RCC 7860 (cell line): ENCODE data around the gene EFNA4.

ENCODE experiments used
- DNase-seq: peaks from one replicate; pipeline ENCODE4 v3.0.0-alpha.2; 2015; ENCODE audit warnings: low spot score
- FAIRE-seq: peaks from 2 replicates; lab custom pipeline; 2012; peaks lifted over from hg19 to GRCh38; lab: Jason Lieb, UNC

The EFNA4 gene

DNA sequence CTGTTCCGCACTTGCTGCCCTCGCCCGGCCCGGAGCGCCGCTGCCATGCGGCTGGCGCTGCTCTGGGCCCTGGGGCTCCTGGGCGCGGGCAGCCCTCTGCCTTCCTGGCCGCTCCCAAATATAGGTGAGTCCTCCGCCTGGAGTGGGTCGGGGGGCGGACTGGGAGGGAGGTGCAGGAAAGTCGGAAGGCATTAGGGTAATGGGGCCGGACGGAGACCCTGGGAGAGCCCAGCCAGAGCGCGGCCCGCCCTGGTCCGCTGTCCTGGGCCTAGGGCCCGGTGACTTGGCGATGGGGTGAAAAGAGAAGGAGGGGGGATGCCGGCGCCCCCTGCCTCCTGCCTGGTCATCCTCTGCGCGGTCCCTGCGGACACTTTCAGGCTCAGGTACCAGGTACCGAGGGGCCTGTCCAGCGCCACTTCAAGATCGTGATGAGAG lies 12.2 kb upstream of the EFNA4 start:
- FAIRE-seq: no peak
- no peak for DNase-seq

DNA sequence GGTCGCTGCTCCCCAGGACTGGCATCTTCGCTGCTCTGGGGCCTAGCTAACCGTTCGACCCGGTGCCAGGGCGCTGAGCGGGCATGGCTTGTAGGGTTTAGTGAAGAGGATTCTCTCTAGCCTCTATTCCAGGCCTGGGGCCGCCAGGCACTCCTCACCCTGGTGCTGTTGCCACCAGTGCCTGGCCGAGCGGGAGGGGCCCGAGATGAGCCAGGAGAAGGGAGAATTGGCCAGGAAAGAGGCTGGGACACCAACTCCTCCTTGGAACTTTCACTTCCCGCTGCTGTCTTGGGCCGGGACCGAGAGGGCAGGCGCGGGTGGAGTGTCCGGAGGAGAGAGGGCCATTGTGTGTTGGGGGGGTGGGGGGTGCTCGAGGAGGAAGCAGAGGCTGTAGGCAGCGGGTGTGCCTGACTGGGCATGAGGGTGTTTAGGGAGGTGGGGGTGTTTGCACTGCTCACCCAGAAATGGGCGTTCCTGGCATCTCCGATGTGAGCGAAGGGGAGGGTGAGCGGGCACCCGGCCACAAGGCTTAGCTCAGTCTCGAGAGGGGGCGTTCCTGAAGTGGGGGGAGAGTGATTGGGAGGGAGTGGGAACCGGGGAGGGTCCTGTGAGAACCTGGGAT lies 11.7 kb upstream of the EFNA4 start:
- FAIRE-seq: no peak
- peak; percentile 14 for DNase-seq

DNA sequence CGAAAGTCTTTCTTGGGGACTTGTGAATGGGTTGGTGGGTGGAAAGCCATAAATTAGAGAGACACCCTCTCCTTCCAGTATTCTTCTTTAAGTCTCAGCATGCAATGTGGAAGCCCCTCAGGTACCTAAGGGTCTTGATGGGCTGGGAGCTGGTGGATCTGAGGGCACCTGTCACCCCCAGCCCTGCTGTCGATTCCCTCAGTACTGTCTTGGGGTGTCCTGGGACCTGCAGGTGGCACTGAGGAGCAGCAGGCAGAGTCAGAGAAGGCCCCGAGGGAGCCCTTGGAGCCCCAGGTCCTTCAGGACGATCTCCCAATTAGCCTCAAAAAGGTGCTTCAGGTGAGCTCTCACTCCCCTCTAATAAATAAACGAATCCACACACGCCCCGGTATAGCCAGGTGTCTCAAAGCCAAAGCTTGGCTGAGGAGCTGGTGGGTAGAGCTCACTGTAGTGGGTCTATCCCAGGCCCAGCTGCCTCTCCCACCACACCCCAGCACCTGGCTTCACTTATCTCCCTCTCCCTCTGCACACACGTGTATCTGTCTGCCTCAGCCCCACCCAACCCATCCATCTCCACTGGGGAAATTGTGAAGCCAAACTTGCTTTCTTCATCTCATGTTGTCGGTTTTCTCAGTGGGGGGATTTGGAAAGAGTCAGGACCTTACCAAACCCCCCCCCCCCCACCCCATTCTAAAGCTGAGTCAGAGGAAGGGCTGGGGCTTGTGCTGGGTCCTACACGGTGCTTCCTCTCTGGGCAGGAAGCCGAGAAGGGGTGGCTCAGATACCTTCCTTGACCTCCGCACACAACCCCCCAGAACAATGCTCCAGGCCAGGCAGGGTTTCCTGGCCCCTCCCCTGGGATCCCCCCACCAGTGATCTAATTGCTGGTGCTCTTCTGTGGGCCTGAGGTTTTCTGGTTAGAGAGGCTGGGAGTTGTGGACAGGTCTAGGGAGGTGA lies 10.8 kb upstream of the EFNA4 start:
- FAIRE-seq (no peak), DNase-seq (no peak)

DNA sequence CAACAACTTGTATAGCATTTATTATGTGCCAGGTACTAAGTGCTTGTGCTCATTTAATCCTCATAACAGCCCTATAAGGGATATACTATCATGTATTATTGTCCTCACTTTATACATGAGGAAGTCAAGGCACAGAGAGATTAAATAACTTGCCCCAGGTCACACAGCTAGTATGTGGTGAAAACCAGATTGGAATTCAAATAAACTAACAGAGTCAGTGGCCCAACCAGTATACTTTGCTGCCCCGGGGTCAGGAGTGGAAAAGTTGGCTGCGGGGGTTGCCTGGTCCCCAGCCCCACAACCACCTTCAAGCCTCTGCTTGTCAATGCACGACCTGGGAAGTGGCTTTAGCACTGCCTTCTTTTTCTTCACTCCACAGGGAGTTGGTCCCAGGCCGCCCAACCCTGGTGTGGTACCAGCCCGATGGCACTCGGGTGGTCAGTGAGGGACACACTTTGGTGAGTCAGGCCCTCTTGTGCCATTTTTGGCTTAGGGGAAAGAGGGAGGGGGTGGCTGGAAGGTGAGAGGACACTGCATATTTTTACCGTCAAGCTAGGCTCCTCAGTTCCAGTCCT lies 9.9 kb upstream of the EFNA4 start:
- DNase-seq (no peak), FAIRE-seq (no peak)

DNA sequence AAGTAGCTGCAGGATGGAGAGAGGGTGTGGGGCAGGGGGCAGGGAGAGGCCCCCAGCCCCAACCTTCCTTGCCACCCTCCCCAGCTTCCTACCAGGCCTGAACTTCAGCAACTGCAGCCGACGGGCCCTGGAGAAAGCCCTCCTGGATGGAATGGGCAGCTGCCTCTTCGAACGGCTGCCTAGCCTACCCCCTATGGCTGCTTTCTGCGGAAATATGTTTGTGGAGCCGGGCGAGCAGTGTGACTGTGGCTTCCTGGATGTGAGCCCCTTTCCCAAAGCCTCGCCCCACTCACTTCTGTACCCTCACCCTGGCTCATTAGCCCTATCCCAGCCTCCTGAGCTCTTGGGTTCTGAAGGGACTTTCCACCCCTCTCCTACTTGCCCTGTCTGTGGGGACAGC lies 6.4 kb upstream of the EFNA4 start:
- no peak for DNase-seq
- no peak for FAIRE-seq

DNA sequence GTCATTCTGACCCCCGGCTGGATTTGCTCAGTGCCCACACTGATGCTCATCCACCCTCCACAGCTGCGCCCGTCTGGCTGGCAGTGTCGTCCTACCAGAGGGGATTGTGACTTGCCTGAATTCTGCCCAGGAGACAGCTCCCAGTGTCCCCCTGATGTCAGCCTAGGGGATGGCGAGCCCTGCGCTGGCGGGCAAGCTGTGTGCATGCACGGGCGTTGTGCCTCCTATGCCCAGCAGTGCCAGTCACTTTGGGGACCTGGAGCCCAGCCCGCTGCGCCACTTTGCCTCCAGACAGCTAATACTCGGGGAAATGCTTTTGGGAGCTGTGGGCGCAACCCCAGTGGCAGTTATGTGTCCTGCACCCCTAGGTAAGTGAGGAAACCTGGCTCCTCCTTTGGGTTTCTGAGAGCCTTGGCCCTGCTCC lies 5.7 kb upstream of the EFNA4 start:
- FAIRE-seq: no peak
- DNase-seq: no peak

DNA sequence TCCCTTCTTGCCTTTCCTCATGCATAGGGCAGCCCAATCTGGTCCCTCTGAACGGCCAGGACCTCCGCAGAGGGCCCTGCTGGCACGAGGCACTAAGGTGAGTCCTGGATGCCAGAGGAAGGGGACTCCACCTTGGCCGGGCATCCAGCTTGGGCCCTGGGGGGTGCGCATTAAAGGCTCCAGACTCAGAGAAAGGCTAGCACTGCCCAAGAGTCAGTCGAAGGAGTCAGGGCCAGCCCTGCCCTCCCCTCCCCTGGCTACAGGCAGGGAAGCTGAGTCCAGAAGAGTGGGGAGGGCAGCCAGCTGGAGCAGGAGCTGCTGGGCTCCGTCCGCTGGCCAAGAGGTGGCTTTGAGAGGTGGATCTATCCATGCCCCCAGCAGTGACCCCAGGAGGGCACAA lies 2.8 kb upstream of the EFNA4 start:
- DNase-seq (no peak), FAIRE-seq (no peak)

DNA sequence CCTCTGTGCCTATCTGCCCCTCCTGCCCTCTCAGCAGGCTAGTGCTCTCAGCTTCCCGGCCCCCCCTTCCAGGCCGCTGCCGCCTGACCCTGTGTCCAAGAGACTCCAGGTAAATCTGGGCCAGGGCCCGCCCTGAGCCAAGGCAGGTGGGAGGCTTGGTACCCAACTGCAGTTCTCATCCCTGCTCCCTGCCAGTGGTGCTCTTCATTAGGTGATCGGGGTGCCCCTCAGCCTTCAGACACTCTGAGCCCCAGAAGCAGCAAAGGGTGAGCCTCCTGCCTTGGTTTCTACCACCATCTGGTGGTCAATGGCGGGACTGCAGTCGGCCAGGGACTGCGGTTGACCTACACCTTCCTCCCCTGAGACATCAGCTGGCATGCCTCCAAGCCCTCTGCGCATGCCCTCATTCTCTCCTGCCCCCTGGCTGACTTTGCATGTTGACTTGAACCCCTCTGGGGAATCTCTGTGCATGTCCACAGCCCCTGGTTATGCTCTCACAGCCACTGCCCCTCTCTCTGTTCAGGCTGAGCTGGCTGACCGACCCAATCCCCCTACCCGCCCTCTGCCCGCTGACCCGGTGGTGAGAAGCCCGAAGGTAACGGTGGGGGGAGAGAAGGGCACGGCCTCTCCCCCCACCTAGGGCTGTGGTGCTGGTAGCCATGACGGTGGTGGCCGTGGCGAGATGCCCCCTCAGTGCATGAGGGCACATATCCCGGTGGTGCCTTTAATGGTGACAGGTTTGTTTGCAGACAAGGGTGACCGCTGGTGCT lies 2.0 kb upstream of the EFNA4 start:
- FAIRE-seq (peak; percentile 45), DNase-seq (peak; percentile 77)

DNA sequence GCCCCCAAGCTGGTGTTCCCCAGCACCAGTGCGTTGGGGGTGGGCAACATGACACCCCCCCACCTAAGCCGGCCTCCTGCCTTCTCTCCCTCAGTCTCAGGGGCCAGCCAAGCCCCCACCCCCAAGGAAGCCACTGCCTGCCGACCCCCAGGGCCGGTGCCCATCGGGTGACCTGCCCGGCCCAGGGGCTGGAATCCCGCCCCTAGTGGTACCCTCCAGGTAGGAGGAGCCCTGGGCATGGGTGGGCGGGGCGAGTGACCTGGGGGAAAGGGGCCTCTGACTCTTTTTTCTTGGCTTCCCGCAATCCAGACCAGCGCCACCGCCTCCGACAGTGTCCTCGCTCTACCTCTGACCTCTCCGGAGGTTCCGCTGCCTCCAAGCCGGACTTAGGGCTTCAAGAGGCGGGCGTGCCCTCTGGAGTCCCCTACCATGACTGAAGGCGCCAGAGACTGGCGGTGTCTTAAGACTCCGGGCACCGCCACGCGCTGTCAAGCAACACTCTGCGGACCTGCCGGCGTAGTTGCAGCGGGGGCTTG lies 1.3 kb upstream of the EFNA4 start:
- FAIRE-seq: no peak
- no peak for DNase-seq

DNA sequence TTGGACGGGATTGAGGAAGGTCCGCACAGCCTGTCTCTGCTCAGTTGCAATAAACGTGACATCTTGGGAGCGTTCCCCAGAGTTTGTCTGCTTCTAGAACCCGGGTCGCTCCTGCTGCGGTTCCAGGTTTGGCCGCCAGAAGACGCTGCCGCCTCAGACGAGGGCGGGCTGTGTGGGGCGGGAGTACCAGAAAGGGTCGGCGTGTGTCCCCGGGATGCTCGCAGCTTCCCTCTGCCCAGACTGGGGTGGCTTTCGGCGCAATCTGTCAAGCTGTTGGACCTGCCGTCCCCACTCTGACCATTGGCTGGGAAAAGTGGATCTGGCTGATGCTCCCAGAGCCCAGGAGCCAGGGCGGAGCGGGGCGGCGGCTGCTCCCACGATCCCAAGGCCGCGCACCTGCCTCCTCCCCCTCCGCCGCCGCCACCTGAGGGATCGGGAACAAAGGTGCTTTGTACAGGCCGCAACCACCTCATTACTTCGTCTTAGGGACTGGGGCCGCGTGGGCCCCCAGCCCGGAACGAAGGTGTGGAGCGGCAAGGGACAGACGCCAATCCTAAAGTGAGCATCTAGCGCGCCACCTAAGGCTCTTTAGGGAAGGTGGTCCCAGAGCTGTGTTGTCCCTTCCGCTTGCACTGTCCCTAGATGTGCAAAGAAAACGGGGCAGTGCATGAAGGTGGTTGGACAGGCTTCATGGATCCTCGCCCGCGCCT lies 683 bp upstream of the EFNA4 start:
- no peak for DNase-seq
- FAIRE-seq: no peak

DNA sequence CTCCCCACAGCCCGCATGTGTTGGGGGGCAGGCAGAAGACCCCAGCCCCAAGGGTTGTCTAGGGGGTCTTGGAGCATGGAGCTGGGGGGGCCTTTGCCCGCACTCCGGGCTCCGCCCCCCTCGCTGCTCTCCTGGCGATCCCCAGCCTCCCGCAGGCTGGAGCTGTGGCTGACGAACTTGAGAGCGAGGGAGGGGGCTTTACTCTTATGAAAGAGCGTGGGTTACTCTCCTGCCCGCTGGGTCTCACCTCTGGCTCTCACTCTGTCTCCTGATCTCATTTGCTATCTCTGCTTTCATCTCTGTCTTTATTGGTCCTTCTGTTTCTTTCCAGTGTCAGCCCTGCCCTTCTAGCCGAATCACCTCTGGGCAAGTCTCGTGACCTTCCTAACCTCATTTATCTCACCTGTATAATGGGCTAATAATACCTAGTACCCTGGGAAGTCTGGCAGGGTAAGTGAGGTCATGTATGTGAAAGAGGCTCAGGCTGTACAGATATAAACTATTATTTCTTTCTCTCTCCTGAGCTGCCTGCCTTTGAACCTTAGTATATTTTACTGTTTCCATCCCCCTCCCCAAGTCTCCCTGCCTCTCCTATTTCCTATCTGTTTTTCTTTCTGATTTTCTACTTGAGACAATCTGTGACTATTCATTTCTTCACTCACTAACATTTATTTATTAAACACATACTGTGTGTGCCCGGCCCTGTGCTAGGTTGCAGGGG lies 731 bp downstream of the EFNA4 start:
- FAIRE-seq (no peak), DNase-seq (peak; percentile 5)

DNA sequence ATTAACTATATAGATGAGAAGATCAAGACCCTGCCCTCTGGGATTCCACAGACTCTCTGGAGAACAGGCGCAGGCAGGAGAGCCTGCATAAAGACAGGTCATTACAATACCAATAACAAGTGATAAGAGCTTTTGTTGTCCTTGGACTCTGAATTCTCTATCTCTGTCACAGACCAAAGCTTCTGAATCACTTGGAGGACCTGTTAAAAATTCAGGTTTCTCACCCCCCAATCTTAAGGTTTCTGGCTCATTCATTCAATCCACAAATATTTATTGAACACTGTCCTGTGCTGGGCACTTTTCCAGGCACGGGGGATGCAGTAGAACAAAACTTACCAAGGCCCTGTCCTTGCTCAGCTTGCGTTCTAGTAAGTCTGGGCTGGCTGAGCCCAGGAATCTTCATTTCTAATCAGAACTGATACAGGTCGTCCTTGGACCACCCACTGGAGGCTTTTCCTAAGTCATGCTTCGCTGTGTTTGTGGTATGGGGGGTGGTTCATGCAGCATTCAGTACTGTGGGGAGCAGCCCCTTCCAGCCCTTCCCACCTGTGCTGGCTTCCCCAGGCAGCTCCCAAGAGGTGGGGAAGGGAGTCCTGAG lies 1.4 kb downstream of the EFNA4 start:
- no peak for DNase-seq
- FAIRE-seq: no peak

DNA sequence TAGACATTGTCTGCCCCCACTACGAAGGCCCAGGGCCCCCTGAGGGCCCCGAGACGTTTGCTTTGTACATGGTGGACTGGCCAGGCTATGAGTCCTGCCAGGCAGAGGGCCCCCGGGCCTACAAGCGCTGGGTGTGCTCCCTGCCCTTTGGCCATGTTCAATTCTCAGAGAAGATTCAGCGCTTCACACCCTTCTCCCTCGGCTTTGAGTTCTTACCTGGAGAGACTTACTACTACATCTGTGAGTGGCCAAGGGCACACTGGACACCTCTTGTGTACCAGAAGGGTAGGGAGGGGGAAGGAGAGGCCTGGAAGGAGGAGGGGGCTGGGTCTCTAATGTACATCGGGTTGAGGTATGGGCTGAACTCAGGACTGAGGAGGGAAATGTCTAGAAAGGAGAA lies 3.2 kb downstream of the EFNA4 start:
- DNase-seq: no peak
- no peak for FAIRE-seq

DNA sequence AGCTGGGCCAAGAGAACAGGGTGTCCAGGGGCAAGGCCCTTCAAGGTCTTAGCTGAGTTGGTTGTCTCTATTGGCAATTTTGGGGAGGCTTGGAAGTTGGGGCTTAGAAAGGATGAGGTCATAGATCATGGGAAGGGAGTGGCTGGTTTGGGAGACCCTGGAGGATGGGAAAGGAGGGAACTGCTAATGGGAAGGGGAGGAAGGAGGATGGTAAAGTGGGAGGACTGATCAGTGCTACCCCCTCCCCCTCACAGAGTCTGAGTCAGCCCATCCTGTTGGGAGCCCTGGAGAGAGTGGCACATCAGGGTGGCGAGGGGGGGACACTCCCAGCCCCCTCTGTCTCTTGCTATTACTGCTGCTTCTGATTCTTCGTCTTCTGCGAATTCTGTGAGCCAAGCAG lies 5.1 kb downstream of the EFNA4 start:
- no peak for DNase-seq
- FAIRE-seq: no peak

DNA sequence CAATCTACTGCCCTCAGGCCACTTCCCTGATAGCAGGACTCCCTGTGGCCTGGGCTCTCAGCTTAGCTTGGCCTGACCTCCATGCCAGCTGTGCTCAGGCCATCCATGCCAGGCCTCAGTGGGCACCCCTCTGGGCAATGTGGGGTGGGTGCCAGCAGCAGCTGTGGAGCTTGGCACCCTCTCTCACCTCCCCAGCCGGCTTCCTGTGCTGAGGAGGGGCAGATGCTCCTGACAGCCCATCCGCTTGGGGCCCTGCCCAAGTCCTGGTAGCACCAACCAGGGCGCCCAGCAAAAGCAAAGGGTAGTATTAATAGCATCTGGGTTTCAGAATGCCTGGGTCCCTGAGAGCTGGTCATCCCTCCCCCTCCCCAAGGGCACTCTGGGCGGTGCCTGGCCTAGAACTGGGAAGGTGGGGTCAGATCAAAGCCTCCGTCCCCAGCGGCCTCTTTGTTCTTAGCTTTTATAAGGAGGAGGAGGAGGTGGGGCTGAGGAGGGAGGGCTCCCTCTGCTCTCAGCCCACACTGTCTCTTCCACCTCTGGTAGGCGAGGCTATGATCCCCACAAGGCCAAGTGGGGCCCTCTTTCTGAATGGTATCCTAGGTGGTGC lies 6.1 kb downstream of the EFNA4 start:
- DNase-seq: no peak
- FAIRE-seq: no peak

DNA sequence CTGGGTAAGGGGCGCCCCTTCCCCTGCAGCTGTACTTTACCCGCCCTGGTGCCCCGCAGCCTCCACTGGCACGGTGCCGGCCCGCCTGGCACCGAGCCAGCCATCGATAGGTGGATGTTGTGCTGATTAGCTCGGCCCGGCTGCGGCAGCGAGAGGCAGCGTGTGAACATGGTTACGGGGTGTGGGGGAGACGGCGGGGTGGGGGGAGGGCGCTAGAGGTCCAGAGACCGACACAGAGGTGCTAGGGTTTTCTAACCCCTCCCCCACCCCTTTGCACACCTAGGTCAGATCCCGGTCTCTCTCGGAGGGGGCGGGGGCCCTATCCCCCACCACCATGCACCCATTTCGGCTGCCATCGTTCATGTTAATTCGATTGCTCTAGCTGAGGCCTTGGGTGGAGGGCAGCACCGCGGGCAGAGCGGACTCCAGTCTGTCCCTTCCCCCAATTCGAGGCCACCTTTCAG lies 6.7 kb downstream of the EFNA4 start:
- FAIRE-seq (no peak), DNase-seq (no peak)

DNA sequence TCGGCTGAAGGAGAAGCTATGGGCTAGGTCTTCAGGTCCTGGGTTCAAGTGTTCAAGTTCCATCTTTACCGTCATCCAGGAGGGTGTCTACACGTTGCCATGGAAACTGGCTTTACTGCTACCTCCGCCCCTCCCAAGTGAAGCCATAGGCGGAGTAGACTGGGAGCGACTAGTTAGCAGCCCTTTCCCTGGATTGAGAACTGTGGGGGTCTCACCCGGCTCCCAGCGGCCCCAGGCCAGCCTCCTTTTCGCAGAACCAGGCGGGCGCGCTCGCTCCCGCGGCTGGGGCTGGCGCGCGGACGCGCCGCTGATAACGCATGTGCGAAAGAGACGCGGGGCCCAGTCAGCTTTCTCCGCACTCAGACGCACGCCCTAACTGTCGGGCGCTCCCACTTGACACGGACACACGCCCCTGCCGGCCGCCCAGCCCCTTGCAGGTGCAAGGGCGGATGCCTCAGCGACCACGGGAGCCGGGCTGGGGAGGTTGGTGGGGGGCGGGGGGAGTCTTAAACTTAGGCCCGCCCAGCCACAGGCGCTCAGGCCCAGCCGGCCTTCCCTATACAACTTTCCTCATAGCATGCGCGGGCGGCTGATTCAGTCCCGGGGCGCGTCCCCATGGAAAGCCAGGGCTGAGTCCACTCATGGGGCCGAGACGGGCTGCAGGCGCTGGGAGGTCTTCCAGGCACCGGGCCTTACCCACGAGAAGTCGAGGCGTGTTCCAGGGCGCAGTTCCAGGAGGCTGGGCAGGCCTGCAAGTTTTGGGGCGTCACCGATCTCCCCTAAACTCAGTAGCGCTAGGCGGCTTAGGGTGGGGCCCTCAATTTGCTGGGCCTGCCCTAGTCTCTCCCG lies 7.4 kb downstream of the EFNA4 start:
- DNase-seq: no peak

DNA sequence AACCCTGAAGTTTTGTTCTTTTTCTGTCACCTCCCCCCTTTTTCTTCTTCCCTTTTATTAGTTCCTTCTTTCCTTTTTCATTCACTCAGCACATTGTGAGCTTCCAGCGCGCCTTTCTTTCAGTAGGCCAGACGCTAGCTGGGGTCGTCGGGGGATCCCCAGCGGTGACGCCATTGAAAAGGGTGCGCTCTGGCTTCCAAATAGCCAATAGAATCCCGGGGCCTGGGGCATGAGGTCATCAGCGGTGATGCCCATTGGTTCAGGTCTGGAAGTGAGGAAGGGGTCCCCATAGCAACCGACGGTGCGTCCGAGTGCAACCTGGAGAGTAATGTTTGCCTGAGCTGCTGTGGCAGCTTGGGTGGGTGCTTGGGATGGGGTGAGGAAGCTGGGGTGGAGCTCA lies 8.2 kb downstream of the EFNA4 start:
- FAIRE-seq: no peak
- DNase-seq: no peak

More for the DNA sequence above, 7.4 kb downstream of the EFNA4 start:
- FAIRE-seq: no peak
